ENCODE measurements around the gene LRRC27.
A peak's percentile ranks its signal among the peaks of the same experiment; 100 is the strongest.

The LRRC27 gene

DNA sequence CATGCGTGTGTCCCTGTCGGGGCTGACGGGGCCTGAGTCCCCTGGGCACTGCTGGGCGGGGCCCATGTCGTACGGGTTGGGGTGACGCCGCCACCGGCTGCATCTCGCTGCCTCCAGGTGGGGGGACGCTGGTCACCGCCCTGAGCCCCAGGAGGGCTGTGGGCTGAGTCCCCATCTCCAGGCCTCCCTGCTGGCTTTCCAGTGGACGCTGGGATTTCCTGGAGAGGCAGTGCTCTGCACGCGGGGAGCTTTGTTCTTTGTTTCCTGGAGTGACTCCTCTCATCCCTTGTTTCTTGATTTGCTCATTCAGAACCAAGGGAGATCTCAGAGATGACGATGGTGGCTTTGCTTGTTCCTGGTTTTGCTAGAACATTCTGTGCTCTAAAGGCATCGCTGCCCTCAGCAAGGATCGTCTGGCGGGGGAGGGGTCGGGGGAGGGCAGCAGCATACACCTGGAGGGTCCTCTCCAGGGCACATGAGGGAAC, 86.0 kb downstream of the LRRC27 start:
- FAIRE-seq, result no peak

DNA sequence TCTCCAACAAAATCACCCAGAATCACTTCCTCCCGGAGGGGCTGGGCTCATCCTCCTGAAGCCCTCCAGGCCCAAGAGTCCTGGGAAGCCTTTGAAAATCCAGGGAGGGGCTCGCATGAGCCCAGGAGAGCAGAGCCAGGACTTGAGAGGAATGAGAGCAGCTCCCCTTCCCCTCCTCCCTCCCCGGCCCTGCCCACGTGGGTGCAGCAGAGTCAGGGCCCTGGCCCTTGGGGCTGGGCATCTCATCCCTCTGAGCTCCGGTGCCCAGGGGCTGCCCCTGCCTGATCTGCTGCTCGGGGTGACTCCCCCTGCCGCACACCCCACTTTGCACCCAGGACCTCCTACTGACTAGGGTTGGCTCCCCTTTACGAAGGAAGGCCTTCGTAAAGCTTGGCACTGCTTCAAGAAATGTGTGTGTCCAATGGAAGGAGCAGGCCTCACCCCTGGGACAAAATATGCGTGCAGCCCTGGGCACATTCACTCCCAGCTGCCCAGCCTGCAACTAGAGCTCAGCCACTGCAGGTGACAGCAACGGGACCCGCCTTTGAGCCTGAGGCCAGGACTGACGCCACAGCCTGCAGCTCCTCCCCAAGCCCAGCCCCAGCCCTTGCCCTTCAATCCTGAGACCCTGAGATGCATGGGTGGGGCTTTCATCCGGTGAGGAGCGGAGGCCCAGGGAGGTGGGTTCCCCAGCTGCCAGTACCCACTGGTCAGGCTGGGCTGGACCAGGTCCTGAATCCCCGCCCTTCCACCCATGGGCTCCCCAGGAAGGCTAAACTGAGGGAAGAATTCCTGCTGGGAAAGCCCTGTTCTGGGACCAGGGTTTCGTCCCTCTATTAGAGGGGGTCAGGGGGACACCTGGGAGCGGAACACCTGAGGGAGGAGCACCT, 86.8 kb downstream of the LRRC27 start:
- FAIRE-seq, result peak; percentile 47

DNA sequence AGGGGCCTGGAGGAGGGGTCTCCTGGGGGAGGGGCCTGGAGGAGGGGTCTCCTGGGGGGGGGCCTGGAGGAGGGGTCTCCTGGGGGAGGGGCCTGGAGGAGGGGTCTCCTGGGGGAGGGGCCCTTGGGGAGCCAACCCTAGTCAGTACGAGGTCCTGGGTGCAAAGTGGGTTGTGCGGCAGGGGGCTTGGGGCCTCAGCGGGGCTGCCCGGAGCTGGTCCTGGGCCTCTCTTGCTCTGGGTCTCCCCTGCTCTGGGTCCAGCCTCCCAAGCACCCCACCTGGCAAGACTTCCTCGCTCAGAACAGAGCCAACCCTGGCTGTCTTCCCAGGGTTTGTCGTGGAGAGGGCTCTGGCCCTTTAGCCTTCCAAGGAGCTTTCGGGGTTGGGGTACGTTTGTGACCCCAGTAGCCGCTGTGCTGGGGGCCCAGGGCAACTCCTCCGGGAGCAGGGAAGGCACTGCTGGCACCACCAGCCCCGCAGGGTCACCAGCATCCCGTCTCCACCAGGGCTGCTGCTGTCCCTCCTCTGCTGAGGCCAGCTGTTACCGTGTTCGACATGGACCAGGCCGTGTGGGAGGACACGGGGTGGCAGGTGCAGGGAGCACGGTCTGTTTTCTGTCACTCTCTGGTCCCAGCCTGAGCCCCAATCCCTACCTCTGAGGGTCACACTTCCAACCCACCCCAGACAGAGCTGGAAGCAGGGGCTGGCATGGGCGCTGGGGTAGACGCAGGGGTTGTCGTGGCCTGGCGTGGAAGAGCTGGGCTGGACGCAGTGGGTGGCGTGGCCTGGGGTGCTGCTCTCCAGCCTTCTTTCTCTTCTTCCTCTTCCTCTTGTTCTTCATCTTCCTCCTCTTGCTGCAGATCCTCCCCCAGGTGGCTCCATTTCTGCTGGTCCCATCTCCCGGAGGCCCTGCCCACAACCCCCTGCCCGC, 87.8 kb downstream of the LRRC27 start:
- FAIRE-seq, result no peak

DNA sequence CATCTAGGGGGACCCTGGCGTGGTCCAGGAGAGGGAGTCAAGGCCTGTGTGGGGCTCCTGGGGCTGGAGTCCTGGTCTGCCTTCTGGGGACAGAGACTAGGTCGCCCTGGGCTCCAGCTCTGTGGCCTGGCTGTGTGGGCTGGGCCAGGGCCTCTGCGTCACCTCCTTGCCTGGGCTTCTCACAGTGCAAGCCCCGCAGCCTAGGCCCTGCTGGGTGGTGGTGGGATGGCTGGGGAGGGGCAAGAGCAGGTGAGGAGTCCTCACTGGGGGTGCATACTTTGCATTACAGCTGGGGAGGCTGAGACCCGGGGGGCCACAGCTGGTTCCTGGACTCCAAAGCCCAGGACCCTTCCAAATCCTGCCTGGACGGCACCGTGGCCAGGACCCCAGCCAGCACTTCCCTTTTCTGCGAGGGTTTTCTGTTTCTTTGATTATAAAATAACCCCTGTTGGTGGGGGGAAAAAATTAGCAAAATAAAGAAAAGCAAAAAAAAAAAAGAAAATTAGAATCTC, 88.5 kb downstream of the LRRC27 start:
- FAIRE-seq, result no peak

DNA sequence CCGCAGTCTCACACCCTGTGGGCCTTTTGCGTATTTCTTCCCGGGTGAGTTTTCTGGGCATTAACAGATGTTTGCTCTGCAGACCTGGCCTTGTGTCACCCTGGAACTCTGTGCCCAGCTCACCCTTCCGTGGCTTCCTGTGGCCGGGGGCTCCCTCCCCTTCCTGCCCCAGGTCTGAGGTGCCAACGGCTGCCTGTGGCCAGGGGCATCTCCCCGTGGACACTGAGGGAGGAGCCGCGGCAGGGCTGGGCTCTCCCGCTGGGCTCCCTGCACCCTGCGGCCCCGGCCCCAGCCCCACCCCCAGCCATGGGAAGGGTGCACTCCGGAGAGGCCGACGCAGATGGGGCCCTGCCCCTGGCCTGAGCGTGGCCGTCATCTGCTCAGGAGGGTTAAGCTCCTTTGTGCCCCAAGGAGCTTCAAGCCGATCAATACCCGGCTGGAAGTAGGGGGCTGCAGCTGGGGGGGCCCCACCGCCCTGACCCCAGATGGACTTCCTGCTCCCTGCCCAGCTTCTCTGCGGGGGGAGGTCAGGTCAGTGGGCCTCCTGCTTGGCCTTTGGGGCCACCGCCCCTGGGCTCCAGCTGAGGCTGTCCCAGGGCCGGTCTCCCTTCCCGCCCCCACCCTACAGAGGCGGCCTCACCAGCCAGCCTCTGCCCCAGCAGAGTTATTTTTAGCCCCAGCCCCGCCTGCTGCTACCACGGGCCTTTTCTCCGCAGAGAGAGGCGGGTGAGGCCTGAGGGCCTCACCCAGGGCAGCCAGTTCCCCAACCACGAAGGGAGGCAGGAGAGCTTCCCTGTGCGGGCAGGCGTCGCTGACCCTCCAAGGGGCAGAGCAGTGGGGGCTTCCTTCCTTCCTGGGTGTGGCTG, 89.2 kb downstream of the LRRC27 start:
- no peak for FAIRE-seq

DNA sequence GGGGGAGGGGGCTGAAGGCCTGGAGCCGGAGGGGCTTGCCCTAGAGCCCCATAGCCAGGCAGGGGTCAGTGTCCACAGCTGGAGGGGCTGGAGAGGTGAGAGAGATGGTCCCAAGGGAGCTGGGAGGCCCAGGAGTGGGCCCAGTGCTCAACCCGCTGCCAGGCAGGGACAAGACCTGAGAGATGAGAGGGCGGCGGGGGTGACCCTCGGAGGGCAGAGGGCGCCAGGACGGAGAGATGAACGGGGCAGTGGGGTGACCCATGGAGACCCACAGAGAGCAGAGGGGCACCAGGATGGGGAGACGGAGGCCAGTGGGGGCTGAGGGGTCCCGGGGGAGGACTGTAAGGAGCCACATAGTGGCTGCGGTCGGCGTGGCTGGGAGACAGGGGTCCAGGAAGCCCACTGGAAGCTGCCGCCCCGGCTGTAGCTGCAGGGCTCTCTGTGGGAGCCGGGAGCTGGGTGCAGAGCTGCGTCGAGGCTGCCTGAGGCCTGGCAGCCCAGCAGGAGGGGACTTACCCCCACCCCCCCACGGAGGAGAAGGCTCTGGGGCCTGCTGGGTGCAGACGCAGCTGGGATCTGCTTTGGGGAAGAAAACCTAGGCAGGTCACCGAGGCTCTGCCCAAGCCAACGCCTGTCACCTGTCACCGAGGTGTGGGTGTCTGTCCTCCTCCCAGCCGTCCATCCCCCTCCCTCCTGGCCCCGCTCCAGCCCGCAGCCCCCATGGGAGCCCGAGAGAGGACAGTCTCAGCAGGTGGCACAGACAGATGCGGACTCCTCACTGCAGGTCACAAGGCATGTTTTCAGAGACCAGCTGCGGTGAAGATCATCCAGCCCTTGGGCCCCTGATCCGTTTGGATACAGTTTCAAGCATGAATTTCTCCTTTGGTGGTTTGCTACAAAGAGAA, 90.1 kb downstream of the LRRC27 start:
- FAIRE-seq, result no peak

DNA sequence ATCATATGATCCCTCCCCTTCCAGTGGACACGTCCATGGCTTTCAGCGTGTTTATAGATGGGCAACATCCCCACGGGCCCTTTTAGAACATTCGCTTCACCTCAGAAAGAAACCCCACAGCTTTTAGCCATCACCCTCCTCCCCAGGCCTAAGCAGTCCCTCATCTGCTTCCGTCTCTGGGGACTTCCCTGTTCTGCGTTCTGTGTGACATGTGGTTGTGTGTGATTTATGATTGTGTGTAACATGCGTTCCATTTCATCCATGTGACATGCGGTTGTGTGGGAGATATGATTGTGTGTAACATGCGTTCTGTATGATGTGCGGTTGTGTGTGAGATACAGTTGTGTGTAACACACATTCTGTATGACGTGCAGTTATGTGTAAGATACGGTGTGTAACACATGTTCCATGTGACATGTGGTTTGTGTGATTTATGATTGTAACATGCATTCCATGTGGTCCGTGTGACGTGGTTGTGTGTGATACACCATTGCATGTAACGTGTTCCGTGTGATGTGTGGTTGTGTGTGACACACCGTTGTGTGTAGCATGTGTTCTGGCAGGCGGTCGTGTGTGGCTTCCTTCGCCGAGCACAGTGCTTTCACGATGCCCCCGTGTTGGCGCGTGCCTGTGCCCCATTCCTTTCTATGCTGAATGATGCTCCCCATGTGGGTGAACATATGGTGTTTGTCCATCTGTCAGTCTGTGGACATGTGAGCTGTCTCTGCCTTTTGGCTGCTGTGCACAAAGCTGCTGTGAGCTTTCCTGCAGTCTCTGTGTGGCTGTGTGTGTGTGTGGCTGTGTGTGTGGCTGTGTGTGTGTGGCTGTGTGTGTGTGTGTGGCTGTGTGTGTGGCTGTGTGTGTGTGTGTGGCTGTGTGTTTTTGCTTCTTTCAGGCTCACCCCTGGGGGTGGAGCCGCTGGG, 91.2 kb downstream of the LRRC27 start:
- FAIRE-seq, result no peak

DNA sequence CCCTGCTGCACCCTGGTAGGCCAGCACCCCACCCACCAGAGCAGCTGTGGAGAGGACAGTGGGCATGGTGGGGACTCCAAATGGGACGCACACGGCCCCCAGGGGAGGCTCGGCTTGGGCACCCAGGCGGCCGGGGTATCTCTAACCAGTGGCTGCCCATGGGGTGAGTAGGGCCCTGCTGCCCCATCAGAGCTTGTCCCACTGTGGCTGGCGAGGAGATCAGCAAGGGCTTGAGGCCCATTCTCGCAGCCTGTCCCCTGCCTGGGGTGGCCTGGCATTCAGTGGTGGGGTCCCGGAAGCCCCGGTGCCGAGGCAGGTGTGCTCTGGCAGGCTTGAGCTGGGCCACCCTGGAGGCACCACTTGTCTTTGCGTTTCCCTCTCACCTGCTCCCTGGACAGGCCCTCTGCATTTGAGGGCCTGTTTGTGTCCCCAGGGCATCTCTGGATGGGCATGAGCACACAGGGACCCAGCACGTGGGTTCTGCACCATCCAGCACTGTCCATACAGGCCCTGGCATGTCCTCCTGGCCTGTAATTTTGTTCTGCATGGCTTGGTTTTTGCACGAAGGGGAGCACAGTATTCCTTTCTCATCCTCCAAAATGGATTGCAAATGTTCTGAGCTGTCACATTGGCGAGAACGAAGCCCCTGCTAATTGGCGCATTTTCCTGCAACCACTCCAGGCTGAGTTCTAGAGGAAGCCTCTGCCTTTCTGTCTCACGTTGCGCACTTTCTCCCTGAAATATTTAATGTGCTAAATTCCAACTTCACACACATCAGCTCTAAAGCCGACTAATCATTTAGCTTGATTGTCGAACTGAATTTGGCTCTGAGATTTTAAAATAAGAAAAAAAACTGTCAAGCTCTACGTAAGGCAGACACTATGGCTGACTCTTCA, 92.2 kb downstream of the LRRC27 start:
- FAIRE-seq, result no peak

DNA sequence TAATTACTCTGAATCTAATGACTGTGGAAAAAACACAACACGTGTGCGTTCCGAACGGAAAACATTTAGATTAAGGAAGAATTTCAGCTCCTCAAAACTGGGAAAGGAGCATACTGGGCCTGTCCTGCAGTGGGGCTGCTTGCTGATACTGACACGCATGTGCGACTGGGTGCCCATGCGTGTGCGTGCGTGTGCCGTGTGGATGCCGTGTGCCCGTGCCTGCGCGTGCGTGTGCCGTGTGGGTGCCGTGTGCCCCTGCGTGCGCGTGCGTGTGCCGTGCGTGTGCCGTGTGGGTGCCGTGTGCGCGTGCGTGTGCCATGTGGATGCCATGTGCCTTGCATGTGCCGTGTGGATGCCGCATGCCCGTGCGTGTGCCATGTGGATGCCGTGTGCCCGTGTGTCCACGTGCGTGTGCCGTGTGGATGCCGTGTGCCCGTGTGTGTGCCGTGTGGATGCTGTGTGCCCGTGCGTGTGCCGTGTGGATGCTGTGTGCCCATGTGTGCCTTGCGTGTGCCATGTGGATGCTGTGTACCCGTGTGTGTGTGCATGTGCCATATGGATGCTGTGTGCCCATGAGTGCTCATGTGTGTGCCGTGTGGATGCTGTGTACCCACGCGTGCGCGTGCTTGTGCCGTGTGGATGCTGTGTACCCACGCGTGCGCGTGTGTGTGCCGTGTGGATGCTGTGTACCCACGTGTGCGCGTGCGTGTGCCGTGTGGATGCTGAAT, 93.2 kb downstream of the LRRC27 start:
- no peak for FAIRE-seq

DNA sequence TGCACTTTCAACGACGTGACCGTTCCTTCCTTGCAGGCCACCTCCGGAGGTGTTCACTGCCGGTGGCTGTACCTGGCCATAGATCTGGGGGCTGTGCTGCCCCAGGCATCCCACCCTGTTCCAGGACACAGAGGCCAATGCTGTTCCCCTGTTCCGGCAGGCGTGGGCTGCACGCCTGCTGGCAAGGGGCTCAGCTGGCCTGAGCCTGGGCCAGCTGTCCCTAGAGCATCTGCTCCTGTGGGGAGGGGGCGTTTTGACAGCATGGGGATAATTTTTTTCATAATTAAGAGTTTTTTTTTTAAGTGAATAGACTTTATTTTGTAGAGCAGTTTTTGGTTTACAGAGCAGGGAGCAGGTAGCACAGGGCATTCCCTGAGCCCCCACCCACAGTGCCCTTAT, 93.8 kb downstream of the LRRC27 start:
- no peak for FAIRE-seq

DNA sequence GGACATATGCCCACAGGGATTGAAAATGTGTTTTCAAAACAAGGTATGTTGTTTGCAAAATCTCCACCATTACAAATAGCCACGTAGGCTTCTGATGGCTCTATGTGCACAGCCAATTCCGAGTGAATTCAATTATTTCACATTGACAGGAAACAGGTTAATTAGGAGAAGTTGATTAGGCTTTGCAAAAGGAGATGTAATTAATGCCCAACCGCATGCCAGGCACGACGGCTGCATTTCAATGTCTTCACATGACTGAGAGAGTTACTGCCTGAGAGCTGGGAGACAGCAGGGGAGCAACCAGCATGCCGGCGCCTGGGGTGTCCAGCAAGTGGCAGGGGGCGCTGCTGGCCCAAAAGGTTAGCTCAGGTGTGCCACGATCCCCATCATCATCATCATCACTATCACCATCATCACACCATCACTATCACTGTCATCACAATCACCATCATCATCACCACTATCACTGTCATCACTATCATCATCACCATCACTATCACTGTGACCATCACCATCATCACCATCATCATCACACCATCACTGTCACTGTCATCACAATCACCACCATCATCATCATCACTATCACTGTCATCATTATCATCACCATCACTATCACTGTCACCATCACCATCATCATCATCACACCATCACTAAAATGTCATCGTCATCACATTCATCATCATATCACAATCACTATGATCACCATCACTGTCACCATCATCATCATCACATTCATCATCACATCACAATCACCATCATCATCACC, 95.2 kb downstream of the LRRC27 start:
- no peak for FAIRE-seq

DNA sequence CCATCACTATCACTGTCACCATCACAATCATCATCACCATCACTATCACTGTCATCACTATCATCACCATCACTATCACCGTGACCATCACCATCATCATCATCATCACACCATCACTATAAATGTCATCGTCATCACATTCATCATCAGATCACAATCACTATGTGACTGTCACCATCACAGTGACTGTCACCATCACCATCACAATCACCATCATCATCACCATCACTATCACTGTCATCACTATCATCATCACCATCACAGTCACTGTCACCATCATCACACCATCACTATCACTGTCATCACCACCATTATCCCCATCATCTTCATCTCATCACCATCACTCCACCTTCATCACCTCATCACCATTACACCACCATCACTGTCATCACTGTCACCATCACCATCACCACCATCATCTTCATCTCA, 96.0 kb downstream of the LRRC27 start:
- no peak for FAIRE-seq

DNA sequence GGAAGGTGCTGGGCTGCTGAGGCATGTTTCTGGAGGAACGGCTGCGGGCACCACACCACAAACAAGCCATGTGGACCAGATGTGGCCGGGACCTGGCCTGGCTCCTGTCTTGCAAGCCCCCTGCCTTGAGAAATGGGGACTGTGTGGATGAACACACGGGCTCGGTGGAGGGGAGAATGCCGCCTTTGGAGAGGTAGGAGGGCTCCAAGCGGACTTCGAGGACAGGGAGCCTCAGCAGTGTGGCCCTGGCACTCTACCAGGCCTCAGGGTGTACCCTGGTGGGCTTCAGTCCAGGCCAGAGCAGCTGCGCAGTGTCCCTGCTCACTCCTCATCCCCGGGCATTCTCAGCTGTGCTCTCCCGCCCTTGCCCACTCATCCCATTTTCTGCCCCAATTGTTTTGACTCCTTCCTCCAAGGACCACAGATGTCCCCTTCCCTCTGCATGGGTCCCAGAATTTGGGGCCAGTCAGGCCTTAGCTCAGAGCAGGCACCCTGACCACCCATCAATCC, 96.5 kb downstream of the LRRC27 start:
- no peak for FAIRE-seq
